Stimulated activated effector memory CD8-positive, alpha-beta T cell treated with anti-CD3 and anti-CD28 coated beads, Interleukin-12 subunit alpha, Interleukin-12 subunit beta, amount 100 ng/mL, for 72 hours (primary cell): ENCODE results near the gene CNN2.

Source experiments
- ATAC-seq: fragments of 150-1000 bp; cut with Tn5 transposase; 2 replicates; pipeline ENCODE4 v1.10.0; 2021
- DNase-seq, 2 donors: peaks; one replicate each; pipeline ENCODE4 v3.0.0; 2021 to 2022; ENCODE audit warnings: low spot score in 2 of 2
- H3K27ac Mint-ChIP-seq: one replicate; pipeline ENCODE4 v1.8.0; 2022; ENCODE audit warnings: mild to moderate bottlenecking, mixed read lengths
- H3K36me3 Mint-ChIP-seq: one replicate; pipeline ENCODE4 v1.8.0; 2022; ENCODE audit warnings: mild to moderate bottlenecking, mixed read lengths
- H3K4me1 Mint-ChIP-seq: one replicate; pipeline ENCODE4 v1.8.0; 2022; ENCODE audit warnings: mixed read lengths
- H3K4me3 Mint-ChIP-seq: one replicate; pipeline ENCODE4 v1.8.0; 2022; ENCODE audit warnings: mild to moderate bottlenecking, mixed read lengths
- H3K9me3 Mint-ChIP-seq: one replicate; pipeline ENCODE4 v1.8.0; 2022; ENCODE audit warnings: mixed read lengths

The CNN2 gene

GRCh38 chr19:1046117-1046626, 19.8 kb downstream of the CNN2 start:
- no peak overlapping the region for H3K27ac Mint-ChIP-seq
- ATAC-seq: no peak
- no peaks in the 10 kb centered on the region for H3K9me3 Mint-ChIP-seq
- no peak overlapping the region for H3K4me3 Mint-ChIP-seq
- peaks cover 10% of the 10 kb centered on the region for H3K4me1 Mint-ChIP-seq
- DNase-seq: no peak
- H3K36me3 Mint-ChIP-seq: no peaks in the 10 kb centered on the region

GRCh38 chr19:1046836-1047695, 20.7 kb downstream of the CNN2 start:
- Mint-ChIP-seq H3K36me3 (no peaks in the 10 kb centered on the region), H3K4me1 (peaks cover 11% of the 10 kb centered on the region), H3K9me3 (no peaks in the 10 kb centered on the region), H3K27ac (no peak overlapping the region), H3K4me3 (no peak overlapping the region)
- ATAC-seq (peak; percentile 36), DNase-seq (no peak)

DNA sequence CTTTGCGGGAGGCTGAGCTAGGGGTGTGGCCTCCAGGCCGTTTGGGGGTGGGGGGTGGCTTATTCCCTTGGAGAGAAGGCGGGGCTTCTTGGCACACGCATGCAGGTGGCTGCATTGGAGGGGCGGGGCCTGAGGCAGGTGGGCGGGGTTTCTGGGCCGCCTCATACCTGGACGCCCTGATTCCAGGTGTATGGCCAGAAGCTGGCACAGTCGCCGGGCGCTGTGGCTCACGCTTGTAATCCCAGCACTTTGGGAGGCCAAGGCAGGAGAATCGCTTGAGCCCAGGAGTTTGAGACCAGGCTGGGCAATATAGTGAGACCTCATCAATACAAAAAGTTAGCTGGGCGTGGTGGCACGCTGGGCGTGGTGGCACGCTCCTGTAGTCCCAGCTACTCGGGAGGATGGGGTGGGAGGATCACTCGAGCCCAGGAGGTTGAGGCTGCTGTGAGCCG, 21.3 kb downstream of the CNN2 start:
- H3K4me3 Mint-ChIP-seq: no peak overlapping the region
- DNase-seq: no peak
- no peaks in the 10 kb centered on the region for H3K9me3 Mint-ChIP-seq
- peaks cover 4% of the 10 kb centered on the region for H3K36me3 Mint-ChIP-seq
- ATAC-seq: no peak
- H3K4me1 Mint-ChIP-seq: peaks cover 11% of the 10 kb centered on the region
- H3K27ac Mint-ChIP-seq: no peak overlapping the region

- ATAC-seq (no peak), DNase-seq (no peak)
- H3K9me3 Mint-ChIP-seq: no peaks in the 10 kb centered on the region
- no peak overlapping the region for H3K4me3 Mint-ChIP-seq
- no peak overlapping the region for H3K27ac Mint-ChIP-seq
- peaks cover 11% of the 10 kb centered on the region for H3K4me1 Mint-ChIP-seq
- H3K36me3 Mint-ChIP-seq: peaks cover 6% of the 10 kb centered on the region
Observed at GRCh38 chr19:1049106-1049505, 22.7 kb downstream of the CNN2 start.

- DNase-seq: no peak
- H3K27ac Mint-ChIP-seq: no peak overlapping the region
- ATAC-seq: no peak
- no peak overlapping the region for H3K4me3 Mint-ChIP-seq
- H3K36me3 Mint-ChIP-seq: peaks cover 6% of the 10 kb centered on the region
- H3K9me3 Mint-ChIP-seq: no peaks in the 10 kb centered on the region
- H3K4me1 Mint-ChIP-seq: peaks cover 11% of the 10 kb centered on the region
Observed at GRCh38 chr19:1049800-1050199, 23.4 kb downstream of the CNN2 start.

- ATAC-seq: no peak
- no peak for DNase-seq
Observed at GRCh38 chr19:1050989-1051788, 24.8 kb downstream of the CNN2 start.

DNA sequence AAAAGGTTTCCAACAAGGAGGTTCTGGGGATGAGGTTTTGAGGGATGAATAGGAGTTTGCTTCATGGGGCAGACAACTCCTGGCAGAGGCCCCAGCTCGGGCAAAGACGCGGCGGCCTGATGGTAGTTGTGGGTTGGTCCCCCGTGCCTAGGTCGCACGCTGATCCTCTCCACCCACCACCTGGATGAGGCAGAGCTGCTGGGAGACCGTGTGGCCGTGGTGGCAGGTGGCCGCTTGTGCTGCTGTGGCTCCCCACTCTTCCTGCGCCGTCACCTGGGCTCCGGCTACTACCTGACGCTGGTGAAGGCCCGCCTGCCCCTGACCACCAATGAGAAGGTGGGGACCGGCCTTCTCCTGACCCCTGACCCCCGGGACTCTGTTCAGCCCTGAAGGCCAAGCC, 25.4 kb downstream of the CNN2 start:
- Mint-ChIP-seq H3K27ac (peak overlapping the region; percentile 87), H3K36me3 (peaks cover 6% of the 10 kb centered on the region), H3K4me3 (no peak overlapping the region), H3K9me3 (no peaks in the 10 kb centered on the region), H3K4me1 (peaks cover 11% of the 10 kb centered on the region)
- ATAC-seq (no peak), DNase-seq (no peak)

More at GRCh38 chr19:1050989-1051788, 24.8 kb downstream of the CNN2 start:
- Mint-ChIP-seq H3K9me3 (no peaks in the 10 kb centered on the region), H3K4me3 (no peak overlapping the region), H3K4me1 (peaks cover 6% of the 10 kb centered on the region), H3K27ac (peak overlapping the region; percentile 87), H3K36me3 (peaks cover 6% of the 10 kb centered on the region)

- DNase-seq: no peak
- Mint-ChIP-seq H3K9me3 (no peaks in the 10 kb centered on the region), H3K4me3 (no peak overlapping the region), H3K36me3 (peaks cover 6% of the 10 kb centered on the region), H3K4me1 (peaks cover 18% of the 10 kb centered on the region), H3K27ac (peak overlapping the region; percentile 87)
- ATAC-seq: no peak
Observed at GRCh38 chr19:1052349-1052975, 26.1 kb downstream of the CNN2 start.

DNA sequence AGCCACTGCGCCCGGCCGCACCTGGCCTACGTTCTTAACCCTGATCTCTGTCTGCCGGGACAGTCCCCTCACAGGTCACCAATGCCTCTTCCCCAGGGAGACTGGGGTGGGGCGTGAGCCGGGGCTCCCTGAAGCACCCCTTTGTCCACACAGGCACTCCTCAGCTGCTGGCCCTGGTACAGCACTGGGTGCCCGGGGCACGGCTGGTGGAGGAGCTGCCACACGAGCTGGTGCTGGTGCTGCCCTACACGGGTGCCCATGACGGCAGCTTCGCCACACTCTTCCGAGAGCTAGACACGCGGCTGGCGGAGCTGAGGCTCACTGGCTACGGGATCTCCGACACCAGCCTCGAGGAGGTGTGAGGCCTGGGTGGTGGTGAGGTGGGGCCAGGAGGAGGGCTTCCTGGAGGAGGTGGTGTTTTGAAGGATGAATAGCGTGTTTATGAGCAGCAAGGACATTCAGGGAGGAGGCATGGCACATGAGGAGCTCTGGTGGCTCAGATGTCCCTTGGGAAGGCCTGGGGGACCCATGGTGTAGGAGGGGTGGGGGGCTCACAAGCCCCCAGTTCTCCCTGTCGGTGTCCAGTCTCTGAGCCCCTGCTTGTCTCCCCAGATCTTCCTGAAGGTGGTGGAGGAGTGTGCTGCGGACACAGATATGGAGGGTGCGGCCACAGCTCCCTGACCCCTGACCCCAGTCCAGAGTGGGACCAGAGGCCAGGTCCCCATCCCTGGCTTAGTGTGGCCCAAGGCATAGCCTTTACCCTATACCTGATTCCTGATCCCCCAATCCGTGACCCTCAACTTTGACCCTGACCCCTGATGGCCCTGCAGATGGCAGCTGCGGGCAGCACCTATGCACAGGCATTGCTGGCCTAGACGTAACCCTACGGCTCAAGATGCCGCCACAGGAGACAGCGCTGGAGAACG, 27.0 kb downstream of the CNN2 start:
- ATAC-seq: no peak
- Mint-ChIP-seq H3K27ac (peak overlapping the region; percentile 68), H3K4me1 (peaks cover 28% of the 10 kb centered on the region), H3K4me3 (no peak overlapping the region), H3K36me3 (peaks cover 6% of the 10 kb centered on the region), H3K9me3 (no peaks in the 10 kb centered on the region)
- DNase-seq: no peak

GRCh38 chr19:1054102-1055027, 28.0 kb downstream of the CNN2 start:
- Mint-ChIP-seq H3K4me3 (no peak overlapping the region), H3K27ac (no peak overlapping the region), H3K4me1 (peaks cover 29% of the 10 kb centered on the region), H3K36me3 (peaks cover 6% of the 10 kb centered on the region), H3K9me3 (no peaks in the 10 kb centered on the region)
- ATAC-seq (no peak), DNase-seq (no peak)

DNA sequence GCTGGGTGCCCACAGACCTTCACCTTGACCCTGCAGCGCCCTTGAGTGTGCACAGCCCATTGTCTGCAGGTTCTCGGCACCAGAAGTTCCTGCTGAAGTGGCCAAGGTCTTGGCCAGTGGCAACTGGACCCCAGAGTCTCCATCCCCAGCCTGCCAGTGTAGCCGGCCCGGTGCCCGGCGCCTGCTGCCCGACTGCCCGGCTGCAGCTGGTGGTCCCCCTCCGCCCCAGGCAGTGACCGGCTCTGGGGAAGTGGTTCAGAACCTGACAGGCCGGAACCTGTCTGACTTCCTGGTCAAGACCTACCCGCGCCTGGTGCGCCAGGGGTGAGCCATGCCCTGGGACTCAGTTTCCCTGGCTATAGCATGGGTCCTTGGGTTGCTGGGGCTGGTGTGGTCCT, 28.6 kb downstream of the CNN2 start:
- DNase-seq (no peak), ATAC-seq (no peak)
- H3K36me3 Mint-ChIP-seq: peaks cover 6% of the 10 kb centered on the region
- no peak overlapping the region for H3K4me3 Mint-ChIP-seq
- H3K4me1 Mint-ChIP-seq: peaks cover 29% of the 10 kb centered on the region
- no peak overlapping the region for H3K27ac Mint-ChIP-seq
- H3K9me3 Mint-ChIP-seq: no peaks in the 10 kb centered on the region

- H3K9me3 Mint-ChIP-seq: no peaks in the 10 kb centered on the region
- H3K36me3 Mint-ChIP-seq: peaks cover 6% of the 10 kb centered on the region
- H3K27ac Mint-ChIP-seq: no peak overlapping the region
- H3K4me3 Mint-ChIP-seq: no peak overlapping the region
- peaks cover 29% of the 10 kb centered on the region for H3K4me1 Mint-ChIP-seq
- no peak for ATAC-seq
- no peak for DNase-seq
Observed at GRCh38 chr19:1055886-1056620, 29.6 kb downstream of the CNN2 start.

GRCh38 chr19:1057176-1057855, 30.9 kb downstream of the CNN2 start:
- peaks cover 25% of the 10 kb centered on the region for H3K4me1 Mint-ChIP-seq
- peak overlapping the region; percentile 90 for H3K27ac Mint-ChIP-seq
- DNase-seq (no peak), ATAC-seq (peak; percentile 78)
- H3K36me3 Mint-ChIP-seq: peaks cover 10% of the 10 kb centered on the region
- no peak overlapping the region for H3K4me3 Mint-ChIP-seq
- H3K9me3 Mint-ChIP-seq: no peaks in the 10 kb centered on the region
